ENCODE data around the gene GRID1.

The GRID1 gene

GRCh38 chr10:86105181-86105580, 261.4 kb downstream of the GRID1 start:
- TF ChIP-seq CTCF (IDR thresholded peaks at IDR 0.05), result no peak
- DNase-seq, result no peak
- intact Hi-C loops (cut with DNase I; ENCODE audit: low total_unique reads), result no loop called here
- no peaks in the 10 kb centered on the region for H3K4me1 ChIP-seq
- no peak overlapping the region for H3K4me3 ChIP-seq
- H3K9me3 ChIP-seq, result no peaks in the 10 kb centered on the region
- H3K27ac ChIP-seq, result no peak overlapping the region
- H3K27me3 ChIP-seq, result no peaks in the 10 kb centered on the region
- no peaks in the 10 kb centered on the region for H3K36me3 ChIP-seq

- Histone ChIP-seq H3K9me3 (no peaks in the 10 kb centered on the region), H3K36me3 (no peaks in the 10 kb centered on the region), H3K4me1 (no peaks in the 10 kb centered on the region), H3K27ac (no peak overlapping the region), H3K27me3 (no peaks in the 10 kb centered on the region), H3K4me3 (no peak overlapping the region)
- intact Hi-C loops (cut with DNase I; ENCODE audit: low total_unique reads), result no loop called here
- no peak for TF ChIP-seq CTCF (IDR thresholded peaks at IDR 0.05)
- DNase-seq, result no peak
Measured at GRCh38 chr10:86104611-86105145, 261.9 kb downstream of the GRID1 start.

DNA sequence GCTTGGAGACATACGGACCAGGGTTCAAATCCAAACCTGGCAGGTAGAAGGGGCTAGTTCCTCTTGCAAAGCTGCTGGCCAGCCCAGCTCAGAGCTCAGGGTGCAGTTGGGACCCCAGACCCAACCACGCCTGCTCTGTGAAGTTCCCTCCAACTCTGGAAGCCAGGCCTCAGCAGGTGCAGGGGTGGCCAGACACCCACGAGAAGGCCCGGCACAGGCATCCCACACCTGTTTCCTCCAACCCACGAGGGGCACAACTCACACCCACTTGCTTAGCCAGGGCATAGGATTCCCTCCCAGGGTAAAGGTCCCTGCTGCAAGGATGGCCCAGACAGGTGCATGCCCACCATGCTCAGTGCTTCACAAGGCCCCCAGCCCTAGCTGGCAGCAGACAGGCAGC, 262.4 kb downstream of the GRID1 start:
- Histone ChIP-seq H3K9me3 (no peaks in the 10 kb centered on the region), H3K4me1 (no peaks in the 10 kb centered on the region), H3K27me3 (no peaks in the 10 kb centered on the region), H3K36me3 (no peaks in the 10 kb centered on the region), H3K27ac (no peak overlapping the region), H3K4me3 (no peak overlapping the region)
- DNase-seq, result no peak
- TF ChIP-seq CTCF (IDR thresholded peaks at IDR 0.05), result no peak
- intact Hi-C loops (cut with DNase I; ENCODE audit: low total_unique reads), result no loop called here

DNA sequence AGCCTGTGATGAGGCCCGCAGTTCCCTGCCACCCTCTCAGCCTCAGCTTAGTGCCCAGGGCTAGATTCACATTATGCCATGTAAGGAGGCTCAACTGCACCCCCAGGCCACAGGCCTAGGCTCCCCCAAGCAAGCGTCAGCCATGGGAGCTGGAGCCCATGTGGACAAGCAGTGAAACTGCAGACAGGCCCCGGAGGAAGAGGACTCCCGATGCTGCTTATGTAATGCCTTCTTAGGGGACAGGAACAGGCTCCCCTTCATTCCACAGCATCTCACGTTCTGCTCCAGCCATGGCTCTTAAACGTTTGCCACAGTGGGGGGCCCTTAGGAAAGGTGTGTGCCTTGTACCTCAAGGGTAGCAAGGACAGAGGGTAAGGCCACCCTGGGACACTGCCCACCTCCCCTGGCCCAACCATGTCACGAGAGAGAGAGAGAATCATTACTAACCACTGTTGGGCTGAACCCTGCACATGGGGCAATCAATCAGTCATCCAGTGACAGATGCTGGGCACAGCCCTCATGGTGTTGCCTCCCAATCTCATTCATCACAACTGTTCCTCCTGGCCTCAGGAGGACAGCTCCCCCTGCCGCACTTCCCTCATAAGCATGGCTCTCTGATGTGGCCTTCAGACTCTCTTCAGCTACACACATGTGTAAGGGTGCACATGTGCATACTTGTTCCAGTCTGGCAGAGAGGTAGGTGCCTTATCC, 263.0 kb downstream of the GRID1 start:
- no peak for TF ChIP-seq CTCF (IDR thresholded peaks at IDR 0.05)
- no peak for DNase-seq
- Histone ChIP-seq H3K36me3 (no peaks in the 10 kb centered on the region), H3K4me1 (no peaks in the 10 kb centered on the region), H3K27ac (no peak overlapping the region), H3K9me3 (no peaks in the 10 kb centered on the region), H3K4me3 (no peak overlapping the region), H3K27me3 (no peaks in the 10 kb centered on the region)
- intact Hi-C loops (cut with DNase I; ENCODE audit: low total_unique reads), result no loop called here

- intact Hi-C loops (cut with DNase I; ENCODE audit: low total_unique reads), result no loop called here
- H3K27me3 ChIP-seq, result no peaks in the 10 kb centered on the region
- no peak overlapping the region for H3K27ac ChIP-seq
- TF ChIP-seq CTCF (IDR thresholded peaks at IDR 0.05), result no peak
- no peaks in the 10 kb centered on the region for H3K36me3 ChIP-seq
- no peak overlapping the region for H3K4me3 ChIP-seq
- no peaks in the 10 kb centered on the region for H3K4me1 ChIP-seq
- no peaks in the 10 kb centered on the region for H3K9me3 ChIP-seq
- DNase-seq, result no peak
Measured at GRCh38 chr10:86102451-86102850, 264.1 kb downstream of the GRID1 start.
